Esophagus squamous epithelium (tissue), 5 donors: ENCODE measurements around the gene PRKG1. TPM values are rescaled to one million over a fixed set of nuclear protein-coding genes. Genes with fewer than 3 reads are reported as not detected.

Source experiments
- DNase-seq: peaks from one replicate; lab custom pipeline; 2025; lab: John Stamatoyannopoulos, UW
- H3K27ac ChIP-seq, 4 donors: fragments of 200-600 bp; sonication (generic); one replicate each; pipeline ENCODE4 v1.5.1; 2016 to 2019; ENCODE audit warnings: mild to moderate bottlenecking in 1 of 4
- H3K27me3 ChIP-seq, 4 donors: fragments of 200-600 bp; sonication (generic); 1 replicate in 3 of 4; 2 replicates in 1 of 4; pipeline versions ENCODE4 v1.5.1 to v1.6.0; 2017 to 2021; ENCODE audit warnings: antibody characterized with exemption in 1 of 4
- H3K36me3 ChIP-seq, 3 donors: fragments of 200-600 bp; sonication (generic); one replicate each; pipeline ENCODE4 v1.5.1; 2016 to 2019
- H3K4me1 ChIP-seq, 3 donors: fragments of 200-600 bp; sonication (generic); one replicate each; pipeline ENCODE4 v1.5.1; 2017 to 2019
- H3K4me3 ChIP-seq, 4 donors: fragments of 200-600 bp; sonication (generic); 1 replicate in 3 of 4; 2 replicates in 1 of 4; pipeline ENCODE4 v1.5.1; 2016 to 2019; ENCODE audit warnings: mild to moderate bottlenecking in 2 of 4, moderate library complexity in 1 of 4
- H3K9me3 ChIP-seq, 3 donors: fragments of 200-600 bp; sonication (generic); one replicate each; pipeline ENCODE4 v1.5.1; 2016 to 2019
- CTCF ChIP-seq, 6 experiments: fragments of 450-650 bp in 4 of 6; fragments of 200-600 bp in 2 of 6; sonication (generic) in 2 of 6; IDR thresholded peaks; one replicate each; pipeline ENCODE4 v1.5.1; 2016 to 2019; ENCODE audit warnings: antibody characterized with exemption in 6 of 6, mild to moderate bottlenecking in 4 of 6, moderate library complexity in 4 of 6
- POLR2A ChIP-seq, 4 donors: fragments of 450-650 bp; IDR thresholded peaks; one replicate each; pipeline ENCODE4 v1.6.1; 2017; ENCODE audit warnings: antibody characterized with exemption in 4 of 4, mild to moderate bottlenecking in 4 of 4, moderate library complexity in 3 of 4
- WGBS, 2 donors: methylation state at CpG; one replicate each; pipeline ENCODE4 v1.1.5; 2018; 5-methylcytosine and 5-hydroxymethylcytosine counted together
- intact Hi-C: fragments of 100-400 bp; cut with DNase I; formaldehyde crosslinking; loops from one replicate; pipeline ENCODE4 v1.15.0; 2022
- total RNA-seq, 4 donors: library from RNA; depleted of rRNA; stranded (reverse); fragments of >200 nt; gene quantifications; one replicate each; pipeline ENCODE4 v1.1.0, GENCODE V29; 2016
- donor health status: DM: yes; HTN: yes; CAD: no.

The PRKG1 gene
- total RNA-seq, 4 donors from 2014 or later, result 2.0 to 10.9 (median 3.8) TPM

GRCh38 chr10:52110576-52110975 is 1036.3 kb downstream of the PRKG1 start:
- Histone ChIP-seq H3K9me3 (no peaks in the 10 kb centered on the region), H3K36me3 (no peaks in the 10 kb centered on the region), H3K27me3 (no peaks in the 10 kb centered on the region), H3K4me1 (no peaks in the 10 kb centered on the region), H3K27ac (no peak overlapping the region), H3K4me3 (no peak overlapping the region)
- intact Hi-C loops, result no loop called here
- 79 to 87% methylated on average over 5 of the region's 5 CpGs for WGBS, 2 donors
- no peak for DNase-seq
- TF ChIP-seq CTCF (IDR thresholded peaks at IDR 0.05) (no peak), POLR2A (IDR thresholded peaks at IDR 0.05) (no peak)

DNA sequence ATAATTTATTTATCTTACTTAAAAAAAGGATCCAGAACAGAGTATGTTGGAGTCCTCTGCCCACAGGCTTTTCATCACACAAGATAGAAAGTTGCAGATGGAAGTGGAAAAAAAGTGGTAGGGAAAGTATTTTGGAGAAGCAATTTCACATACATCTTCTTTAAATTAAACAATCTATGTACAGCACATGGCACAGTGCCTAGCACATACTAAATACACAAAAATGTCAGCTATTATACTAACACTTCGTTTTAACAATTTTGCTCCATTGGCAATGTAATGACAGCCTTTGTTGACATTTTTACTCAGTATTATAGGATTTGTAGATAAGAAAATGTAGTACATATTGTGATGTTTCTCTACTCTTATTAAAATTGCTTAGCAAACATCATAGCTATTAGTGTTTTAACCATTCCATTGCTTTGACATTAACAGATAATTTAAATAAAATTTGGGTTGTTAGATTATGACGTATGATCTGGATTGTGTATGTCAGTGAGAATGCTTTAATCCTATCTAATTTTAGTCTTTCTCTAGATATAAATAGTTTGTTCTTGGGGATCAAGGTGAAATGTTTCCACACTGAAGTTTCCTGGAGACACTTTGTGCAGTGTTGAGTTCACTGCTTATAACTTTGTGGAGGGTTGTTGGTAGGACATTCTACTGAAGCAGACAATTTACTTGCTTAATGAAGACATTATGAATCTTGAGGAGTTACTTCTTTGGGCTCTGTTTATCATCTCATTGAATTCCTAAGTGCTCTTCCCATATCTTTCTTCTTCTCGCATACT is 1037.0 kb downstream of the PRKG1 start:
- no peak for DNase-seq

DNA sequence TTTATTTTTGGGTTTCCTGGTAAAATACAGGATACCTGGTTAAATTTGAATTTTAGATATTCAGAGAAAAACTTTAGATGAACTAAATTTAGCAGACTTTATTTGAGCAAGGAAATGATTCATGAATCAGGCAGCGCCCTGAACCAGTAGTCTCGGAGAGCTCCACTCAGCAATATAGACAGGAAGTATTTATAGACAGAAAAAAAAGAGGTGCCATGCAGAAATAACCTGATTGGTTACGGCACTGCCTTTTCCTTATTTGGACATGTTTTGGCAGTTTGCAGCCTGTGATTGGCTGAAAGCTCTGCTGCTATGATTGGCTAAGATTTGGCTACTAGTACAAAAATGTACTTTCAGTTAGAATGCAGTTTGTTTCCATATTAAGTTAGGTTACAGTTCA is 1041.5 kb downstream of the PRKG1 start:
- WGBS, 2 donors, result 73 to 75% methylated on average over 3 of the region's 3 CpGs
- Histone ChIP-seq H3K27me3 (no peaks in the 10 kb centered on the region), H3K4me3 (no peak overlapping the region), H3K27ac (no peak overlapping the region), H3K36me3 (no peaks in the 10 kb centered on the region), H3K9me3 (no peaks in the 10 kb centered on the region), H3K4me1 (no peaks in the 10 kb centered on the region)
- intact Hi-C loops, result no loop called here
- TF ChIP-seq CTCF (IDR thresholded peaks at IDR 0.05) (no peak), POLR2A (IDR thresholded peaks at IDR 0.05) (no peak)
- DNase-seq, result no peak

More for the DNA sequence above, 1037.0 kb downstream of the PRKG1 start:
- no peaks in the 10 kb centered on the region for H3K27me3 ChIP-seq
- 61 to 65% methylated on average over 3 of the region's 3 CpGs for WGBS, 2 donors
- intact Hi-C loops, result no loop called here
- H3K4me3 ChIP-seq, result no peak overlapping the region
- no peak overlapping the region for H3K27ac ChIP-seq
- no peaks in the 10 kb centered on the region for H3K9me3 ChIP-seq
- no peak for TF ChIP-seq POLR2A (IDR thresholded peaks at IDR 0.05)
- no peak for TF ChIP-seq CTCF (IDR thresholded peaks at IDR 0.05)
- H3K36me3 ChIP-seq, result no peaks in the 10 kb centered on the region
- no peaks in the 10 kb centered on the region for H3K4me1 ChIP-seq

- TF ChIP-seq CTCF (IDR thresholded peaks at IDR 0.05), result no peak
- TF ChIP-seq POLR2A (IDR thresholded peaks at IDR 0.05), result no peak
- intact Hi-C loops, result no loop called here
- H3K4me3 ChIP-seq, result no peak overlapping the region
- no peaks in the 10 kb centered on the region for H3K9me3 ChIP-seq
- DNase-seq, result no peak
- no peaks in the 10 kb centered on the region for H3K4me1 ChIP-seq
- no peak overlapping the region for H3K27ac ChIP-seq
- H3K27me3 ChIP-seq, result no peaks in the 10 kb centered on the region
- H3K36me3 ChIP-seq, result no peaks in the 10 kb centered on the region
Observed at GRCh38 chr10:52119507-52119906, 1045.2 kb downstream of the PRKG1 start.

GRCh38 chr10:52121688-52122087 is 1047.4 kb downstream of the PRKG1 start:
- Histone ChIP-seq H3K4me1 (no peaks in the 10 kb centered on the region), H3K36me3 (no peaks in the 10 kb centered on the region), H3K27ac (no peak overlapping the region), H3K27me3 (no peaks in the 10 kb centered on the region), H3K4me3 (no peak overlapping the region), H3K9me3 (no peaks in the 10 kb centered on the region)
- no peak for DNase-seq
- intact Hi-C loops, result no loop called here
- TF ChIP-seq POLR2A (IDR thresholded peaks at IDR 0.05), result no peak
- TF ChIP-seq CTCF (IDR thresholded peaks at IDR 0.05), result no peak
- 55% methylated on average over 4 of the region's 4 CpGs for WGBS, 2 donors
